Measurements from ENCODE around the gene RAD51.
"Not testable (repeated sequence)": the region's sequence is repeated elsewhere in the genome, so short reads cannot be mapped to it uniquely, and the experiment has no call there.

RAD51 gene

DNA sequence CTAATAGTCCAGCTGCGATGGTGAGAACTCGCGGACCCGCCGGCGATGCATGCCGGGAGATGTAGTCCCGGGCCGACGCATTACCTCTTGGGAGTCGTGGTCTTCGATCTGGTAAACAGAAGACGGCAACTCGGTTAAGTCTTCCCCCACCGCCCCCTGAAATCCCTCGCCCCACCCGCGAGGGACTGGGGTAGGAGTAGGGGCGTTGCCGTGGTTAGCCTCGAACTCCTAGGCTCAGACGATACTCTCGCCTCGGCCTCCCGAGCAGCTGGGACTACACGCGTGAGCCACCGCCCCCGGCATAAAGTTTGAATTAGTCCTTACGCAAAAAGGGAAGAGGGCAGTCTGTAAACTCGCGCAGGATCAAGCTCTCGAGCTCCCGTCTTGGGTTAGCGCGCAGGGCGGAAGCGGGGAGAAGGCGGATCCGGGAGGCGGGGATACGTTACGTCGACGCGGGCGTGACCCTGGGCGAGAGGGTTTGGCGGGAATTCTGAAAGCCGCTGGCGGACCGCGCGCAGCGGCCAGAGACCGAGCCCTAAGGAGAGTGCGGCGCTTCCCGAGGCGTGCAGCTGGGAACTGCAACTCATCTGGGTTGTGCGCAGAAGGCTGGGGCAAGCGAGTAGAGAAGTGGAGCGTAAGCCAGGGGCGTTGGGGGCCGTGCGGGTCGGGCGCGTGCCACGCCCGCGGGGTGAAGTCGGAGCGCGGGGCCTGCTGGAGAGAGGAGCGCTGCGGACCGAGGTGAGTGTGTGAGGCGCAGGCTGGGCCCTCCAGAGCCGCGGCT, at the start of gene RAD51:
TSS of gene RAD51 (plus strand) at position 487 of the 781 bp plus-strand sequence. CDS start 3,585 bp downstream, outside the sequence.
- DNase-seq, result peak; percentile 90

DNA sequence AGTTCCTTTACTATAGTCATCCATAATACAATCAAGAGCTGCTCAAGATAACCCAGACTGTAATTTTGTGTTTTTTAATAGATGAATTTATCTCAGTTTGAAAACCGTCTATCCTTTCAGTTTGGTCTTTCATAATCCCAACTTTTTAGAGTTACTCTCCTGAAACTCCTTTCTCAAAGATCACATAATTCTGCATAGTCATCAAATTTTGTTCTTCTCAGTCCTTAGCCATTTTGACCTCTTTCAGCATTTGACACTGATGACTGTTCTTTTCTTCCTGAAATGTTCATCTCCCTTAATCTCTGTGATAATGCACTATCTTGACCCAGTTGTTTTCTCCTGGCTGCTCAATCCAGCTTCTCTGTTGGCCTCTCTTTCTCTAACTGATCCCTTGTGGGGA, 47.5 kb upstream of the RAD51 start:
- no peak for DNase-seq

- no peak for DNase-seq
These were observed 44.5 kb upstream of the RAD51 start for GRCh38 chr15:40650479-40650878.

GRCh38 chr15:40660686-40661085, 34.3 kb upstream of the RAD51 start:
- DNase-seq, result no peak

GRCh38 chr15:40664909-40665308, 30.1 kb upstream of the RAD51 start:
- no peak for DNase-seq

DNA sequence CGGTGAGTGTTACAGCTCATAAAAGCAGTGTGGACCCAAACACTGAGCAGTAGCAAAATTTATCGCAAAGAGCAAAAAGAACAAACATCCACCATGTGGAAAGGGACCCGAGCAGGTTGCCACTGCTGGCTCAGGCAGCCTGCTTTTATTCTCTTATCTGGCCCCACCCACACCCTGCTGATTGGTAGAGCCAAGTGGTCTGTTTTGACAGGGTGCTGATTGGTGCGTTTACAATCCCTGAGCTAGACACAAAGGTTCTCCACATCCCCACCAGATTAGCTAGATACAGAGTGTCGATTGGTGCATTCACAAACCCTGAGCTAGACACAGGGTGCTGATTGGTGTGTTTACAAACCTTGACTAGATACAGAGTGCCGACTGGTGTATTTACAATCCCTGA, 18.7 kb upstream of the RAD51 start:
- DNase-seq, result not testable (repeated sequence)

DNA sequence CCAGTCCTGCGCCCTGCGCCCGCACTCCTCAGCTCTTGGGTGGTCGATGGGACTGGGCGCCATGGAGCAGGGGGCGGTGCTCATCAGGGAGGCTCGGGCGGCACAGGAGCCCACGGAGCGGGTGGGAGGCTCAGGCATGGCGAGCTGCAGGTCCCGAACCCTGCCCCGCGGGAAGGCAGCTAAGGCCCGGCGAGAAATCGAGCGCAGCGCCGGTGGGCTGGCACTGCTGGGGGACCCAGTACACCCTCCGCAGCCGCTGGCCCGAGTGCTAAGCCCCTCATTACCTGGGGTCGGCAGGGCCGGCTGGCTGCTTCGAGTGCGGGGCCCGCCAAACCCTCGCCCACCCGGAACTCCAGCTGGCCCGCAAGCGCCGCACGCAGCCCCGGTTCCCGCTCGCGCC, 18.1 kb upstream of the RAD51 start:
- DNase-seq, result not testable (repeated sequence)

DNA sequence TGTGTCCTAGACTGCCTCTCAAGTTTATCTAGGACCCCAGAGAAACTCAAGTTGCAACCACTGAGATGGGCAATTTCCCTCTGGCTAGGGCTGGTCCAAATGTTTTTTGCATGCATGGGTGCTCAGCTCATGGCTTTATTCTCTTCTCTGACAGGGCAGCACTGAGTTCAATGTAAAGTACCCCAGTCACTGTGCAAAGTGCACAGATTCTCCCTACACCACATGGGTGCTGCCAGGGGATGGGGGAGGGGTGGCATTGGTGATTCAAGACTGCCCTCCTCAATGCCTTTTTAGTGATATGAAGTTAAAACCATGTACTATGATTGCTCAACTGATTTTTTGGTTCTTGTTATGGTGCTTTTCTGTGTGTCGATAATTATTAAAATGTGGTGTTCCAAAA, 14.8 kb upstream of the RAD51 start:
- DNase-seq, result no peak

- DNase-seq, result not testable (repeated sequence)
These were observed 14.0 kb upstream of the RAD51 start for GRCh38 chr15:40680959-40681358.

GRCh38 chr15:40684381-40684780, 10.6 kb upstream of the RAD51 start:
- DNase-seq, result no peak

DNA sequence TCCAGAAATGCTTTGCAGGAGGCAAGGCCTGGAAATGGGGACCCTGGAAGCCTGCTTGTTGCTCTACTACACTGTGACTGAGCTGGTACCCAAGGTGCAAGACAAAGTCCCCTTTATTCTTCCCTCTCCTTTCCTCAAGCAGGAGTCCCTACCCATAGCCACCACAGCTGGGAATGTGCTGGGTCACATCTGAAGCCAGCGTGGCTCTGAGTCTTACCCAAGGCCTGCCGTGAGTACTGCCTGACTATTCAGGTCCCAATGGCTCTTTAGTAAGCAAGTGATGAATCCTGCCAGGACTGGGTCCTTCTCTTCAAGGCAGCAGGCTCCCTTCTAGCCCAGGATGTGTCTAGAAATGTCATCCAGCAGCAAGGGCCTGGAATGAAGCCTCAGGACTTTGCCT, 9.6 kb upstream of the RAD51 start:
- DNase-seq, result no peak

DNA sequence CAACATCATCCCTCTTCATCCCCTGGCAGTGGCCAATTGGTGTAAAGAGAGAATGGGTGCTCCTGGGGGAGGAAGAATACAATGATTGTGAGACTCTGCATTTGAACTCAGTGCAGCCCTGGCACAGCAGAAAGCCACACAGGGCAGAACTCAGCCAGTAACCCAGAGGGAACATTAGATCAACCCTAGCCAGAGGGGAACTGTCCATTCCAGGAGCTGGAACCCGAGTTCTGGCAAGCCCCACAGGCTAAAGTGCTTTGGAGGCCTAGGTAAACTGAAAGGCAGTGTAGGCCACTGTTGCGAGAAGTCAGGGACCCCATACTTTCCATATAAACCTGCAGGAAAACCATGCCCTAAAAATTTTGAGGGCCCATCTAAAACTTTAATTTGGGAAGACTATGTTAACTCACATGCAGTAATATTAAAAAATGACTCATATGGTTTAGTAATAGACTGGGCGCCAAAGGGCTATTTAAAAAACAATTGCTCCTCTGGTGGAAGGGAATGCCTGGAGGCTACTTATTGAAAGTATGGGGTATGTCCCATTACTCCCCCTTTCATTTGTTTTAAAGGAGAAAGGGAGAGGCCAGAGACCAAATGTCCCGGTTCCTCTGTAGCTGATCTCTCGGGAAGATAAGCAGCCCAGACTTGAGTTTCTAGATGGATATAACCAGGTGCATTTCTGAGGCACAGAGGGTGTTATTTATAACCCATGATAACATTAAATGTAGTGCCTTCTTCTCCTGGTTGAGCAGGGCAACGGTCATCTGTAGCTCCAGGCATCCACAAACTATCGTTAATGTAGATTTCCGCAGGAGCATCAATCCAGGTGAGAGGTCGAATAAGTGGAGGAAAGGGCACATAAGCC, 5.8 kb upstream of the RAD51 start:
- no peak for DNase-seq

DNA sequence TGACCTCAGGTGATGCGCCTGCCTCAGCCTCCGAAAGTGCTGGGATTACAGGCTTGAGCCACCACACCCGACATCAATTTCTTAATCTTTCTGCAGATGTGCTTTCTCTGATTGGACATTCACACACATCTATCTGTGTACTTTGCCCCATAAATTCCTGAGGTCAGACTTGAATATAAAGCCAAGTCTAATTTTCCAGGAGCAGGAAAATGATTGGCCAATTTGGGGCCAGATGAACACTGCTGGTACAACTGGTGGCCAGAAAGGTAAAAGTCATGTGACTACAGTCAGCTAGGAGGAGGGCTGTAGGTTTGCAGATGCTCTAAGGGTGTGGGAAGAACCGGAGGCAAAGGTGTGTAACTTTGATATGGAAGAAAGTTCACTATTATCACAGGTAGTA, 3.2 kb upstream of the RAD51 start:
- DNase-seq, result no peak

DNA sequence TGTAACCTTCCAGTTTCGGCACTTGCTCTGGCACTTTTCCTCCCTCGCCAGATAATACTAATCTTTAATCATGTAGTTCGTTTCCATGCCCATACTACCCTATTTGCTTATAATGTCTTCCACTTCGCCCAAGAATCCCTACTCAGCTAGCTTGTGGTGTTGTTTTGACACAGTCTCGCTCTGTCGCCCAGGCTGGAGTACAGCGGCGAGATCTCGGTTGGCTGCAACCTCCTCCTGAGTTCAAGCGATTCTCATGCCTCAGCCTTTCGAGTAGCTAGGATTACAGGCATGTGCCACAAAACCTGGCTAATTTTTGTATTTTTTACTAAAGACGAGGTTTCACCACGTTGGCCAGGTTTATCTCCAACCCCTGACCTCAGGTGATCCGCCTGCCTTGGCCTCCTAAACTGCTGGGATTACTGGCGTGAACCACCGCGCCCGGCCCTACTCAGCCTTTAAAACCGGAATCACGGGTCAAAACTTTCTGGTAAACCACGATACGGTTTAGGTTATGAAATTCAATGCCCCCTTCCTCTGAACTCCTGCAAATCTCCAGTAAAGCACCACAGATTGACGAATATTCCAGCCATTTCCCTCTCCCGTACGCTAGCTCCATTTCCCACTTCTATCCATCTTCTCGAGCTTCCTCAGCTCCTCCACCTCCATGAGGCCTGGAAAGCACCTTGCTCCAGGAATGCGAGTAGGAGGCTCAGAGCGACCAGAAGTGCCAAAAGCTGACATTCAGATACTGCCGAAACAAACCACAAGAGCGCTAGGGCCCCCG, 878 bp upstream of the RAD51 start:
- DNase-seq, result no peak

GRCh38 chr15:40695469-40695890, 506 bp downstream of the RAD51 start:
- no peak for DNase-seq

GRCh38 chr15:40696228-40696627, 1.3 kb downstream of the RAD51 start:
- DNase-seq, result no peak

- no peak for DNase-seq
These were observed 2.9 kb downstream of the RAD51 start for GRCh38 chr15:40697916-40698315.

GRCh38 chr15:40702077-40702476, 7.1 kb downstream of the RAD51 start:
- no peak for DNase-seq

GRCh38 chr15:40706121-40706520, 11.1 kb downstream of the RAD51 start:
- no peak for DNase-seq

DNA sequence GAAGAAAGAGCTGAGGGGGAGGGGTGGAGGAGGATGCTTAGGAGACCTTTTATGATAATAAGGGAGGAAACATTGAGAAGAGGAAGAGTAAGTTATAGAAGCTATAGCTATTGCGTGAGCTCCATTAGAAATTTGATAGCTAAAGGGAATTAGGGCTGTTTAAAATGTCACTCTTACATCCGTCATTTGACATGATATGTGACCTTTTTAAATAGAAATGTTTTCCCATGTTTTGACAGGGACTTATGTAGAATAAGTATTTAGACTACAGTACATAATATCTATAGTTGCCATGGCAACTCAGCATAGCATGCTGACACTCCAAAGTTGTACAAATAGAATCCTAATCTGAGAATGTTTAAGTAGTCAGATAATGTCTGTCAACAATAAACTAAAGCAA, 19.2 kb downstream of the RAD51 start:
- no peak for DNase-seq

DNA sequence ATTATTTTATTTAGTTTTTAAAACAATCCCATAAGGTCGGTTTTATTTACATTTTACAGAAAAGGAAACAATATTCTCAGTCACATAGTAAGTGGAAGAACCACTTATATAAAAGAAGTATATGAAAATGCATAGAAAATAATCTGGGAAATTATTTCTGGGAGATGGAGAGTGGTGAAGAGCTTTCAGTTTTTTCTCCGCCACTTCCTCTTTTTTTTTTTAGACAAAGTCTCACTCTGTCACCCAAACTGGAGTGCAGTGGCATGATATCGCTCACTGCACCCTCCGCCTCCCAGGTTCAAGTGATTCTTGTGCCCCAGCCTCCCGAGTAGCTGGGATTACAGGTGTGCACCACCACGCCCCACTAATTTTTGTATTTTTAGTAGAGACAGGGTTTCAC, 21.2 kb downstream of the RAD51 start:
- DNase-seq, result no peak

DNA sequence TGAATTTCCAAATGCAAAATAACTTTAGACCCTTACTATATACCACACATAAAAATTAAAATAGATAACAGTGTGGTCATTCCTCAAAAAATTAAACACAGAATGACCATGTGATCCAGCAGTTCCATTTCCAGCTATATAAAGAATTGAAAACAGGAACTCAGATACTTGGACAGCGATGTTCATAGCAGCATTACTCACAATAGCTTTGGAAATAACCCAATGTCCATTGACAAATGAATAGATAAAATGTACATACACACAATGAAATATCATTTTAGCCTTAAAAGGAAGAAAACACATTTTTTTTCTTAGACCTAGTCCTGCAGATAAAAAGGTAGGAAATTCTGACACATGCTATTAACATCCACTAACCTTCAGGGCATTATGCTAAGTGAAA, 26.7 kb downstream of the RAD51 start:
- DNase-seq, result no peak

GRCh38 chr15:40722354-40722753, 27.4 kb downstream of the RAD51 start:
- no peak for DNase-seq
